LHCN-M2 (cell line): ENCODE data around the gene PRICKLE1. TPM values are rescaled to one million over a fixed set of nuclear protein-coding genes. Genes with fewer than 3 reads are reported as not detected.
A peak's percentile ranks its signal among the peaks of the same experiment; 100 is the strongest.
"Not testable (repeated sequence)": the region's sequence is repeated elsewhere in the genome, so short reads cannot be mapped to it uniquely, and the experiment has no call there.

ENCODE experiments used
- DNase-seq: peaks from one replicate; pipeline ENCODE4 v3.0.0-alpha.2; 2012; ENCODE audit warnings: low read depth
- total RNA-seq: library from RNA; depleted of rRNA; stranded (reverse); fragments of >200 nt; gene quantifications from 2 replicates; pipeline ENCODE4 v1.2.3, GENCODE V29; 2014

The PRICKLE1 gene
- total RNA-seq, 1 experiment from 2014 or later = 2.8 TPM

DNA sequence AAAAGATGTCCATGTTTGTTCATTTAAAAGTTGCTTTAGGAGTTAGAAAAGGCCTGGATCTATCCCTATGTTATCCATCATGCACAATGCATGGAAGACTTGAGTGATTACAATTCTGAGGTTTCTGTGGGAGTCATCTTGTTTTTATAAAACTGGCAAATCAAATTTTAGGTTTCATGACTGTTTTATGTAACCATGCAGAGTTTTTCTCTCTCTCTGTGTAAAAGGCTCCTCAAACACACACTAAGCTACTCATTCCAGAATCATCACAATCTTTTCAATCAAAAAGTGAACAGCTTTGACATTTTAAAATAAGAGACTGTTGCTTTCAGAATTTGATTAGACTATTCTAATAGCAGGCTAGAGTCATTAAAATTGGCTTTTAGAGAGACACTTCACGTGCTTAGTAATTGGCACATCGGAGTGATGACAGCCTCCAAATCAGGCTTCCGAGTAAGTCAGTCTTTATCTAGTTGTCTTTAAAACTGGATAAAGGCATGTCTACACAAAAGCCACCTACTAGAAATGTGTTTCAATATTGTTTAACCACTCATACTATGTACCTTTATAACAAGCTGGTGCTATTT, 31.9 kb downstream of the PRICKLE1 start:
- no peak for DNase-seq

DNA sequence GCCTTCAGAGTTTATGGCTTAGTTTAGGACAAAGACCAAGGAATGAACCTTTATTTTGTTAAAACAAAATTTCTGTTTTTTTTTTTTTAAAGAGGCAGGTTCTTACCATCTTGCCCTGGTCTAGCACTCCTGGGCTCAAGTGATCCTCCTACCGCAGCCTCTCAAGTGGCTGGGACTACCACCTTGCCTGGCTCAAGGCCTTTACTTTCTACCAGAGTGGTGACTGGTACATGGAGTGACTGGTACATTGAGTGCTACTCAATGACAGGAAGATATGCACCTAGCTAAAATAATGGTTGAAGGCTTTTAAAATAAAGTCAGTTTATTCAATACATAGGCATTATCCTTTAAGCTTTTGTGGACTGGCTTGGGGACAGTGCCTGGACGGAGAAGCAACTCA, 32.6 kb downstream of the PRICKLE1 start:
- no peak for DNase-seq

DNA sequence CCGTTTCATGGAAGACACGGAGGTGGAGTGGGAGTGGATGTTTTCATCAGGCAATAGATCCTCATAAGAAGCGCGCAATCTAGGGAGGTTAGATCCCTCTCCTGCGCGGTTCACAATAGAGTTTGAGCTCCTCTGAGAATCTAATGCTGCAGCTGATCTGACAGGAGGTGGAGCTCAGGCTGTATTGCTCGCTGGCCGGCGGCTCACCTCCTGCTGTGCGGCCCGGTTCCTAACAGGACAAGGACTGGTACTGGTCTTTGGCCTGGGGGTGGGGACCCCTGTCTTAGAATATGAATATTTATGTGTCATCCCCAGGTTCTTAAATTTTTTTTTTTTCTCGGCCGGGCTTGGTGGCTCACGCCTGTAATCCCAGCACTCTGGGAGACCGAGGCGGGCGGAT, 36.7 kb downstream of the PRICKLE1 start:
- no peak for DNase-seq

DNA sequence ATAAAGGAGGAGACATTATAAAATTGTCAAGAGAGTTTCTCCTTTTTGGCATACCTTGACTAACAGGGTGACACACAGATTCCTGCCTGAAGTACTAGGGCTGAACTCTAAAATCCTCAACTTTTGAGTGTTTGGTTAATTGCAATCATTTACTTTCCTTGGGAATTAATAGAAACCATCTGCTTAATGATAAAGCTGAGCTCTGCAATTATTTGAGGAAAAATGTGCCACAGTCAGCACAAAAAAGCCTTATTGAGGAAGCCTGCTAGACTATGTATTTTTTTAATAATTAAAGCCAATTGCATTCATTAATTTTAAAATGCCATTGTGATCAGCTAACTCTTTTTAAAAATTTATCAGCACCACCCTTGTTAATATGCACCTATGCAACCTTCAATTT, 38.7 kb downstream of the PRICKLE1 start:
- no peak for DNase-seq

DNA sequence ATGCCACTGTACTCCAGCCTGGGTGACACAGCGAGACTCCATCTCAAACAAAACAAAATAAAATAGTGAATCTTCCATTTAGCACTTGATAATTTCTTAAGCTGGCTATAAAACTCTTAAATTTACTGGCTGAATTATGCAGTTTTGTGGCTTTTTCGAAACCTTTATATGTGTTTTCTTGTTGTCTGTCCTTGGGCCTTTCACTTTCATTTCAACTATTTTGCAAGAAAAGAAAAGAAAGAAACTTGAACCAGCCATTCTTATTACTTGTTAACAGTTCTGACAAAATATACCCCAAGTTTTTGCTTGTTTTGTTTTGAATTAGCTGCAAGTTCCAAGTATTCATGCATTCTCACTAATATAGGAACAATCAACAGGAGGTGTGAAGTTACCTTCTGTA, 42.8 kb downstream of the PRICKLE1 start:
- DNase-seq = no peak

DNA sequence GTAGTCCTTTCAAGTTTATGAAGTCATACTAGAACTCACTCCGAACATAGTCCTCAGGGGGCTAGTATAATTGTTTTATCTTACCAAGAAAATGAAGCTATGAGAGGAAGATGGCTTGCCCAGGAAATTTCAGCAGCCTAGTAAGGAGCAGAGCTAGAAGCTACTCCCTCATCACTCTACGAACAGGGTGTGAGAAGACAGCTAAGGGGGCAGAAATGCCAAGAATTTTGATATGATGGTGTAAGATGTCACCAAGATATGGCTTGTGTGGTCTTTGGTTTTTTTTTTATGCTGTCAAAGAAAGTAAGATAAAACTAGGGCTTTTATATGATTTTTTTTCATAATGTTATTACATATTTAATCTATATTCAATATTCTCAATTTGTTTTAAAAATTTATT, 47.6 kb downstream of the PRICKLE1 start:
- DNase-seq = no peak

DNA sequence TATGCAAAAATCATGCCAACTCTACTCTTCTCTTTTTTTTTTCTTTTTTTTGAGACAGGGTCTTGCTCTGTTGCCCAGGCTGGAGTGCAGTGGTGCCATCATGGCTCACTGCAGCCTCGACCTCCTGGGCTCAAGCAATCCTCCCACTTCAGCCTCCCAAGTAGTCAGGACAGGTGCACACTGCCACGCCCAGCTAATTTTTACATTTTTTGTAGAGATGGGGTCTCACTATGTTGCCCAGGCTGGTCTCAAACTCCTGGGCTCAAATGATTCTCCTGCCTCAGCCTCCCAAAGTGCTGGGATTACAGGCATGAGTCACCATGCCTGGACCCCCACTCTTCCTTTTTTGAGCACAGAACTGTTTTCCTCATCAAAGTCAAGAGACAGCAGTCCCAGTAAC, 48.2 kb downstream of the PRICKLE1 start:
- DNase-seq = not testable (repeated sequence)

DNA sequence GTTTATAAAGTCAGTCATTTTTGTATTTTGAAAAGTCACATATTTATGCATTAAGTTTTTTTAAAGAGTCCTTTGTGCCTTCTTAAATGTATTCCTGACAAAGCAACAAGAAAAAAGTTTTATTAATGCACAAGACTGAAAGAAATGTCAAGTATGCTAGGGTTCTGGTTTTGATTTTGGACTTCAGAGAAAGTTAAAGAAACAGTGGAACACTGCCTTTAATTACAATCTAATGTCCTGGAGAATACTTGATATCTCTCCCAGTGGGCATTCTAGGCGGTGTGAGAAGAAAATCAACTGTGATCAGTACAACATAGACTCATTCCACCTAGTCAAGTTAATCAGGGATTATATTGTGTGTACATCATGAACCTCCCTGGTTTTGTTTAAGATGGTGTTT, 49.9 kb downstream of the PRICKLE1 start:
- DNase-seq = no peak

DNA sequence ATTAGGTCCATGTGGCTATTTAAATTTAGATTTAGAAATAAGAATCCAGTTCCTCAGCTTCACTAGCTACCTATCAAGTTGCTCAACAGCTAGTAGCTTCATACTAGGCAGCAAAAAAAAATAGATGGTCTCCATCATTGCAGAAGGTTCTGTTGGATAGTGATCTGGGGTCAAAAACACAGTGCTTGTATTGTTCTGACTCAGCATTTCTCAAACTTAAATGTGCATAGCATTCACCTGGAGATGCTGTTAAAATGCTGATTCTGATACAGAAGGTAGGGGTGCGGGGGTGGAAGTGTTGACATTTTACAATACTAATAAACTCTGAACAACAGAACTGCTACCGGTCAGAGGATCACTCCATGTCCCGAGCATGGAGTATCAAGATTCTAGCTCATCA, 51.3 kb downstream of the PRICKLE1 start:
- no peak for DNase-seq

DNA sequence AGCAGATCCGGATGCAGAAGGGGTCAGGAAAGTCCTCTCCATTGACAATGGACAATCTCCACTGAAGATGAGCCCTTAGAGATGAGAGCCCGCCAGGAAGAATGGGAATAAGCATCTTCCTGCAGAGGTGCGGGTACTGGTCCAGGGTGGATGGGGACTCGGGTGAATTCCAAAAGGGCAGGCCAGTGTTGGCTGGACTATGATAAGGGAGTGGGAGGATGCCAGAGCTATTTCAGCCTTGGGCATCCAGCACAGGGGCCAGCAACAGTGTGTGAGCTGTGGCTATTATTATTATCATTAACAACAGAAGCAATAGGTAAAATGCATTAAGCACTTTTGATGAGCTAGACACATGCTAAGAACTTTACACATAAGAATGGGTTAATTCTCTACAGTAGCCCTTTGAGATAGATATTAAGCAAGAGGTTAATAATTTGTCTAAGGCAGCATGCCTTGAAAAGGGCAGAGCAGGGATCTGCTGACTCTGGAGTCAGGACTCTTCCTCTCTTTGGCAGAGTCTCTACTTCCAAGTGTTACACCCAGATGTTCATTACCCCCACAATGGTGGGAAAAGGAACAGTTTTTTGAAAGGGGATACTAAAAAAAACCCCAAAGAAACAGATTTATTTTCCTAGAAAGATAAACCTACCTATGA, 55.2 kb downstream of the PRICKLE1 start:
- DNase-seq = no peak

DNA sequence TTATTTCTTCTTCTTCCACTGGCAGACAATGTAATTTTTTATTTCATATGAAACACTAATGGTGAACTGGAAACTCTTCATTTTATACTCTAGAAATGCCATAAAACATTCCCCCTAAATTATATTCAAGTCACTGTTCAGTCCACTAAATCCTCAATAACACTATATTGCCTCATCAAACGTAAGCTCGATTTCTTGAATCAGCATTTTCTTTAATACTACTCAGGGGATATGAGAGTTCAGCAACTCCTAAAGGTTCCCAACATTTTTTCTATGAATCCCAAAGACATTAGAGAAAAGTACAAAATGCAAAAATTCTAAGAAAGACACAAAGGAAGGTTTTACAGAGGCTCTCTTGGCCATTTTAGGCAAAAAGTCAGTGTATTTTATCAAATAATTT, 59.3 kb downstream of the PRICKLE1 start:
- DNase-seq = no peak

DNA sequence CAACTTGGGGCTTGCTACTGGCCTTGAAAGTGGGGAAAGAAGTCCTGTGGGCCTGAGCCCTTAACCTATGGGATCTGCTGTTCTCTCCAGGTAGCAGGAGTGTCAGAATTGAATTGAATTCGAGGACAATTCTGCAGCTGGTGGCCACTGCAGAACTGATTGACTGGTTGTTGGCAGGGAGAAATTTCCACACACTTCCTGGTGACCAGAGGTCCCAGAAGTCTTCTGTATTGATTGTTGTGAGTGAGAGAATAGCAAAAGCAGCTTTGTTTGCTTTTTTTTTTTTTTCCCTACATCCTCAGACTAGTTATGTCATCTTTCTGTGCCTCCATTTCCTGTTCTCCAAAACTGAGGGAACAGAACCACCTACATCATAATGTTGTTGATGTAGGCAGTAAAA, 64.1 kb downstream of the PRICKLE1 start:
- no peak for DNase-seq

DNA sequence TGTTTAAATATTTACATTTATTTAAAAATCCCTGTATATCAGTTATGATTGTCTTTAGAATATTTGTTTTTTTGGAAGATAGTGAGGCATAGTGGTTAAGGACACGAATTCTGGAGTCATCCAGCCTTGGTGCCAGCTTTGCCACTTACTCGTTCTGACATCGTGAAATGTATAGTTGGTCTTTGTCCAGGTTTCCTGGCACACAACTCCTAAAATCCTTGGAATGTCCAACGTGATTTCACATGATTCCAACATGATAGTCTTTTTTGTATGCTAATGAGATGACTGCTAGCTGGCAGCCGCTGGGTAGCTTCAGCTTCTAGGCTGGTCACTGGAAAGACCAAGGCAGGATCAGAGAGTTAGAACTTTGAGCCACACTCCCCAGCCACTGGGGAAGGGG, 64.8 kb downstream of the PRICKLE1 start:
- DNase-seq = no peak

DNA sequence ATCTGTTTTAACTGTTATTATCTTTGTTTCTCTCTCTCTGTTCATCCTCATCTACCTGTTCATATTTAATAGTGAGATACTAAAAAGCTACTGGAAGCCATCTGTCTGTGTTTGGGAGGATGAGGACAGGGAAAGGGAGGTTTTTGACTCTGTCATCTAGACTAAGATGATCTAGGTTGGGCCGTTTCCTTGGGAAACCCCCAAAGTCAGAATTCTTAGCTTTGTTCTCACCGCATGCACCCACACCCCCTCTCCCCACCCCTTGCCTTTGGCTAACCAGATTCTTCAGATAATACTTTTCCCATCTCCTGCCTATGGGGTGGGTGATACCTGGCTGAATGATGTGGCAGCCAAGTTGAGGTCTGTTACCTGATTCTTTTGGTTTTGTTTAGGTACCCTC, 73.0 kb downstream of the PRICKLE1 start:
- no peak for DNase-seq

DNA sequence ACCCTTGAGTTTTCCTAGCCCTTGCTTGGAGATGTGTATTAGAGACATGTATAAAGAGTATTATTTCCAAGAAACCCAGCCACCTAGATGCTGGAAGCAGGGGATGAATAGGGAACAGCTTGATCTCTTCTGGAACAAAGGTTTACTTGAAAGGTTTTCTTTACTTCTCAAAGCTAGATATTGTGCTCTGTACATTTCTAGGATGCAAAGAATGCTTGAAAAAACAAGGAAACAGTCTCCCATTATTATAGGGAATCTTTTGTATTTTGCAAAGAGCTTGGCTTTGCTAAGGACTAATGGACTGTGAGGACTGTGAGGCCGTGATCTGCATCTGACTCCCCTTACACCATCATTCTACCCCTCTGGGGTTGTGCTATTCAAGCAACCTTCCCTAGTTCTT, 77.9 kb downstream of the PRICKLE1 start:
- no peak for DNase-seq

DNA sequence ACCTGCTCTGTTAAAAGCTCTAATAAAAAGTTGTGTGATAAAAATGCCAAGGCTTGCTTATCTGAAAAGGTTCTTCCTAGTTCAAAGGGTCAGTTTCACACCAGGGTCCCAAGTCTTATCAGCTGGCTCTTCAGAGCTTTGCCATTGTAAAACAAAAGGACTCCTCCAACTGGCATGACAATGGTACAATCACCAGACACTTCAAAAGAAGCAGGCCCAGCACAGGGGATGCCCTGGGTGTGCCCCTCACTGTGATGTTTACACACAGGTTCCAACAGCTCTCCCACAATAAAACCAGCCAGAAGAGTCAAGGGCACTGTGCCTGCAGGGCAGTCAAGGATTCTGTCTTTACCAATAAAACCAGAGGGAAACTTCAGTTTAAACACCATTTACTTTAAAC, 78.7 kb downstream of the PRICKLE1 start:
- no peak for DNase-seq

DNA sequence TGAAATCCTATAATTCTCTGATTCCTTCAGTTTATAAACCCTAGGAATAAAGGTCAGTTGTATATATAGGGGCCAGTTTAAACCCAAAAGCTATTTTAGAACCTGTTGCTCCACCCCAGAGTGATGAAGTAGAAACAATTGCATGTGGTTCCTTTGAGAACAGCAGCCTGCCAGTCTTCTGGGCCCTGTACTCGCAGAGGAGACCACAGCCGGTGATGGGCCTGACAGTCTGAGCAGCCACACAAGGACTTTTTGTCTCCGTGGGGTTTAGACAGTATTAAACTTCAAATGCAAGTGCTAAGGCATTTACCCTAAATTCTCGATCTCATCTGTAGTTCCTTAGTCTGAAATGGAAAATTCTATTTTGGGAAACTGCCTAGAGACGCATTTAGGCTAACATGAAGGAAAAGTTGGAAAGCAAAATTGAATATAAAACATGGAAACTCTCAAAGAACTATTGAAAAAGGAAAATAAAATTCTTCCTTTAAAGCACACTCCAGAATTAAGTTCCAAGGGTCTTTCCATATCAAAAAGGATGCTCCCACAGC, 80.6 kb downstream of the PRICKLE1 start:
- no peak for DNase-seq

DNA sequence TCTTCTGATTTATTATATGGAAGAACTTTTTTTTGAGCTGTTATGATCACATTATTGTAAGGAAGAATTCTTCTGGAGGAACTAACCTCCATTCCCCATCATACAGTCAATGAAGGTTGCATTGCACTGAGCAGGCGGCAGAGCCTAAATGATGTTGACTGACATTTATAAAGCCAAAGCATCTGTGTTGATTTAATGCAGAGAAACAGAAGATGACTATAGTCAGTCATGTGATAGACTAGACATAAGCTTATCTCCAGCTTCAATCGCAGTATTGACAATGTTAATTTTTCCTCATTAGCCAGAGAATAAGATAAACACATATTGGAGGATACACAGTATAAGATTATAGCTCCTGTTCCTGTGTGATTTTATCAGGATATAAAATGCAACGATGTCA, 82.0 kb downstream of the PRICKLE1 start:
- no peak for DNase-seq

DNA sequence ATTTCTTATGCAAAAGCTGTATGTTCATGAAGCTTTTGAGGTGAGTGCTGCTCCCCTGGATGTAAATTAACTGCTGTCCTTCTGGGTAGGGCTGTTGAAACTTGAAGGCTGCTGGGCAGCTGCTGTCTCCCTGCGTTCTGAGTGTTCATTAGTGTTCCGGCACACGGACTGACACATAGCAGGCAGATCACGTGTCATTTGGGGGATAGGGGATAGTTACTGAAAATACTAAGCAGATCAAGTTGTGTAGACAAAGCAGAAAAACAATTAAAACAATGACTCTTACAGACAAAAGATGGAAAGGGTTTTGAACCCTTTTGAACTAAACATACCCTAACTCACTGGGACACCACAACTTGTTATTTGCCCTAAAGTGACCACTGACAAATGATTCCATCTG, 82.5 kb downstream of the PRICKLE1 start:
- DNase-seq = peak; percentile 36

DNA sequence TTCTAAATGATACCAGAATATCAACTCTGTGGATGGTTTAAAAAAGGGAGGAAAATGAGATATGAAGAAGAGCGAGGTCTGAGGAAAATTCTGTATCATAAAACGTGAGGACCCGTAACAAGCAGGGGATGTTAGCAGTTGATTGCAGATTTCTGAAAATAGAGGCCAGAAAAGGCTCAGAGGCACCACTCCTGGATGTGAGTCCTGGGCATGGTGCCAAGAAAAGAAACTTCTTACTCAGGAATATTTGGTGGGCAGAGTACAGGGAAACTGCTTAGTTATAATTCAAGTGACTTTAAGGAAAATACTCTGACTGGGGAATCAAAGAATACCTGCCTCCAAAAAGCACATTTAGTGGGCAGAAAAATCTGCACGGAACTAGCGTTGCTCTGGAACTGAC, 85.5 kb downstream of the PRICKLE1 start:
- DNase-seq = peak; percentile 13

DNA sequence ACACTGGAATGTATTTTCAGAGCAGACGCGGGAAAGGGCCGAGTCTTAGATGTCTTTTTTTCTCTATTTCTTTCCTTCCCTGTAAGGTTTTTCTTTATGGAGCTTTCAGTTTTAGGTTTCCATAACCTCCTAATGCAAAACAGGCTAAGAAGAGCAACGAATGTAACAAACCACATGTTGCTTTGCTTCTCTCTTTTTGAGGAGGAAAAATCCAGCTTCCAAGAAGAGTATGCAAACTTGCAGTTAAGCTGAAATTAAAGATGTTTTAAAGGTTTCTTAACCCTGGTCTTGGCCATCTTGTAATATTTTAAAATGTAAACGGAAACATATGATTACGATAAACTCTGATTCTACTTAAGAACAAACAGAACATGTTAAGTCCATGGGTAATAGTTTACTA, 86.9 kb downstream of the PRICKLE1 start:
- no peak for DNase-seq

DNA sequence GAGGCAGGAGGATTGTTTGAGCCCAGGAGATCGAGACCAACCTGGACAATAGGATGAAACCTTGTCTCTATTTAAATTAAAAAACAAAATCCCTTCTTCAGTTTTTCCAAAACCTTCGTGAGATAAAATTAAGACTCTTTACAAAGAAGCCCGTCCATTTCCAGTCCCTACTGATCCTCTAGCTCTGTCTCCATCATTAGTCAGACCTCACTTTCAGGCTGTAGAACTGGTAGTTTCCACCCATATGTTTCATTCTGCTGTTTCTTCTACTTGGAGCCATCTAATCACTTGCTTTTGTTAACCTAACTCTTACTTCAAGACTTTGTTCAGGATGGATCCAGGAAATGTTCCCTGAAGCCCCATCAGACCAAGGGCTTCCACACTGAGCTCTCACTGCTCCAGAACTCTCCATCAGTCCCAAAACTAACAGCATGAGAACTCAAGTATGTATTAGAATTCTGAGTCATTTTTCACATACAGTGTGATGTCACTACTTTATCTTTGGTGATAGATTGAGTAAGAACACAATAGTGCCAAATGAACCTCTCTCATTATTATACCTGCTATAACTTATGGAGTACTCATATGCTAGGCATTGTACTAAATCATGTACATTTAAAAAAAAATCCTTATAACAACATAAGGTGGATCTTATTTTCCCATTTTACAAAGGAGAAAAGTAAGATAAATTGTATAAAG, 90.8 kb downstream of the PRICKLE1 start:
- DNase-seq = no peak

DNA sequence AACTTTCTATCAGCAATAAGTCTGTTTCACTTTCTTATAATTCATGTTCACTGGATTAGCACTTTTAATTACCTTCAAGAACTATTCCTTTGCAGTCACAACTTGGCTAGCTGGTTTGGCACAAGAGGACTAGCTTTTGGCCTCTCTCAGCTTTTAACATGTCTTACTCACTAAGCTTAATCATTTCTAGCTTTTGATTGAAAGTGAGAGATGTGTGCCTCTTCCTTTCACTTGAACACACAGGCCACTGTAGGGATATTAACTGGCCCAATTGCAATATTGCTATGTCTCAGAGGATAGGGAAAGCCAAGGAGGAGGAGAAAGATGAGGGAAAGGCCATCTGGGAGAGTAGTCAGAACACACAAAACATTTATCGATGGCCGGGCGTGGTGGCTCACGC, 92.7 kb downstream of the PRICKLE1 start:
- DNase-seq = no peak
